ENCODE measurements around the gene DLL1.

DNA sequence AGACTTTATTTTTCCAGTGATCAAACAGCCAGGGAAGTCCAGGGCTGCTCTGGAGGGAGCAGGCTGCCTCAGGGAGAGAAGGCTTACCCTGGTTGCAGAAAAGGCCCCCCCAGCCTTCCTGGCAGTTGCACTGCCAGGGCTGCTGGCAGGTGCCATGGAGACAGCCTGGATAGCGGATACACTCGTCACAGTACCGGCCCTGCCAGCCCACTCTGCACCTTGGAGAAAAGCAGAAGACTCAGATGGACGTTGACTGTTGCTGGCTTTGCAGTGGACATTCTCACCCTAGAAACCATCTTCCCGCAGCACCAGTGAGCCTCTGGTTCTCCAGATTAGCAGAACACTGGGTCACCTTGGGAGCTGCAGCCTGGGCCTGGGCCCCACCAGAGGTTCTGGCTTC lies 5.4 kb downstream of the DLL1 start:
- TF ChIP-seq, protein P1, sequence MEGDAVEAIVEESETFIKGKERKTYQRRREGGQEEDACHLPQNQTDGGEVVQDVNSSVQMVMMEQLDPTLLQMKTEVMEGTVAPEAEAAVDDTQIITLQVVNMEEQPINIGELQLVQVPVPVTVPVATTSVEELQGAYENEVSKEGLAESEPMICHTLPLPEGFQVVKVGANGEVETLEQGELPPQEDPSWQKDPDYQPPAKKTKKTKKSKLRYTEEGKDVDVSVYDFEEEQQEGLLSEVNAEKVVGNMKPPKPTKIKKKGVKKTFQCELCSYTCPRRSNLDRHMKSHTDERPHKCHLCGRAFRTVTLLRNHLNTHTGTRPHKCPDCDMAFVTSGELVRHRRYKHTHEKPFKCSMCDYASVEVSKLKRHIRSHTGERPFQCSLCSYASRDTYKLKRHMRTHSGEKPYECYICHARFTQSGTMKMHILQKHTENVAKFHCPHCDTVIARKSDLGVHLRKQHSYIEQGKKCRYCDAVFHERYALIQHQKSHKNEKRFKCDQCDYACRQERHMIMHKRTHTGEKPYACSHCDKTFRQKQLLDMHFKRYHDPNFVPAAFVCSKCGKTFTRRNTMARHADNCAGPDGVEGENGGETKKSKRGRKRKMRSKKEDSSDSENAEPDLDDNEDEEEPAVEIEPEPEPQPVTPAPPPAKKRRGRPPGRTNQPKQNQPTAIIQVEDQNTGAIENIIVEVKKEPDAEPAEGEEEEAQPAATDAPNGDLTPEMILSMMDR (IDR thresholded peaks at IDR 0.05): no peak
- TF ChIP-seq POLR2A (IDR thresholded peaks at IDR 0.05): no peak
